Suppressor macrophage (primary cell): ENCODE measurements around the gene USP40.
"Not testable (repeated sequence)": the region's sequence is repeated elsewhere in the genome, so short reads cannot be mapped to it uniquely, and the experiment has no call there.

Experiments used
- DNase-seq, 4 experiments: peaks; one replicate each; pipeline ENCODE4 v3.0.0-alpha.2; 2020 to 2022
- total RNA-seq, 17 experiments: gene quantifications; one replicate each; lab custom pipeline; 2026; ENCODE audit warnings: mixed read lengths in 6 of 17, inconsistent platforms in 3 of 17; lab: John Stamatoyannopoulos, UW

The USP40 gene
- total RNA-seq: 16.8 to 60.7 (median 43.7) reads per million in 17 experiments

DNA sequence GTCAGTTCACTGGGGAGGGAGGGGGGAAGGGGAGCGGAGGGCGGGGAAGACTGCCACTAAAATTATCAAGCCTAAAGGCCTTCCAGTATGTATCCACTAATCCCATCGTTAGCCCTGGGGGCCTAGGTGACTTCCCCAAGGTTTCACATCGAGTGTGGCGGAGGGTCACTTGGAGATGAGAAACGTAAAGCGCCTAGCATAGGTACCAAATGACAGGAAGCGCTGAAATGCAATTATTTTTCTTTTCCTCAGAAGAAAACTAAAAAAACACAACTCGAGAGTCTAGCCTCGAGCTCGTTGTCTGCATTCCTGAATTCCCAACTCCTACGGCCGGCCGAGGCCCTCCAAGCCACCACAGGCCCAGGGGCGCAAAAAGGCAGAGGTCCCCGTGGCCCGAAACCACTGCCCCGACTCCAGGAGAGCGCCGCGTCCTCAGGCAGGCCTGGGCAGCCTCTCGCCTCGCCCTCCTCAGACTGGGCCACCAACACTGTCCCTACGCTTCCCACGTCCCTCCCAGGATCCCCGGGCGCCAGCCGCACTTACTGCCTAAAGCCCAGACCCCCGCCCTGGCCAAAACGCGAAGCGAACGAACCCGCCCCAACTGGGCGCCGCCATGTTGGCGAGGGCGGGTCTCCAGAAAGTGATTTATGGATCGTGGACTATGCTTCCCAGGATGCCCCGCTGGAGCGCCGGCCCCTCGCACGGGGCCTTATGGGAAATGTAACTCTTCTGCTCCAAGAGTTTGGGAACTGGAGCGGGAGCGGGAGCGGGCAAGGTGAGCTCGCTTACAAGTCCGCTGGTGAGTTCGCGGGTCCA lies at the start of gene USP40:
TSS of gene USP40 (minus strand) at position 642 of the 816 bp plus-strand sequence. CDS start 1,228 bp downstream, outside the sequence.
- DNase-seq: peak; percentile 83 to 91 (median 87)

DNA sequence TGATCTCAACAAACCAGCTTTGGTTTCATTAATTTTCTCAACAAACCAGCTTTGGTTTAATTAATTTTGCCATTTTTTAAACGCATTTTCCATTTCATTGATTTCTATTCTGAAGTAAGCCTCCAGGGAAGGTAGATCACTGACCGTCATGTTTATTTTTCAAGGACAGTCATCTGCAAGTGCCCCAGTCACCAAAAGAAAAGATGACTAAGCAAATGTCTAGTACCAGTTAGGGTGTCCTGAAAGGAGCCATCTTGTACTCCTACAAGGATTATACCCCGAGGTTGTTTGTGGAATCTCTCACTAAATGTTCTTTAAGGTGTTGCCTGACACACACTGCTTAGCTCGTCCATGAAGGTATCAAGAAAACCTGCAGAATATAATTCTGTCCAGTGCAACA lies 44.7 kb upstream of the USP40 start:
- no peak for DNase-seq

DNA sequence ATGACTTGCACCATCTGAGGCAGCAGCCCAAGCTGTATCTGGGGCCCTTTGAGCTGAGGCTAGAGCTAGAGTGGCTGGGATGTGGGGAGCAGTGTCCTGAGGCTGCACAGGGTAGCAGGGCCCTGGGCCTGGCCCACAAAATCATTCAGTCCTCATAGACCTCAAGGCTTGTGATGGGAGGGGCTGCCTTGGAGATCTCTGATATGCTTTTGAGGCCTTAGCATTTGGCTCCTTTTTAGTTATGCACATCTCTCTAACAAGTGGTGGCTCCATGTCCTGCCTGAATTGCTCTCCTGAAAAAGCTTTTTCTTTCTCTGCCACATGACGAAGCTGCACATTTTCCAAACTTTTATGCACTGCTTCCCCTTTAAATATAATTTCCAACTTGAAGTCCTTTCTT lies 39.1 kb upstream of the USP40 start:
- no peak for DNase-seq

DNA sequence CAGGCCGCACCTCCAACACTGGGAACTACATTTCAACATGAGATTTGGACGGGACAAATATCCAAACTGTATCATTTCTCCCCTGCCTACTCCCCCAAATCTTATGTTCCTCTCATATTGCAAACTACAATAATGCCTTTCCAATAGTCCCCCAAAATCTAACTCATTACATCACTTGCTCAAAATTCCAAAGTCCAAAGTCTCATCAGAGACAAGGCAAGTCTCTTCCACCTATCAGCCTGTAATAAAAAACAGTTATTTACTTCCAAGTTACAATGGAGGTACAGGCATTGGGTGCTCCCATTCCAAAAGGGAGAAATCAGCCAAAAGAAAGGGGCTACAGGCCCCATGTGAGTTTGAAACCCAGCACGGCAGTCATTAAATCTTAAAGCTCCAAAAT lies 38.2 kb upstream of the USP40 start:
- no peak for DNase-seq

DNA sequence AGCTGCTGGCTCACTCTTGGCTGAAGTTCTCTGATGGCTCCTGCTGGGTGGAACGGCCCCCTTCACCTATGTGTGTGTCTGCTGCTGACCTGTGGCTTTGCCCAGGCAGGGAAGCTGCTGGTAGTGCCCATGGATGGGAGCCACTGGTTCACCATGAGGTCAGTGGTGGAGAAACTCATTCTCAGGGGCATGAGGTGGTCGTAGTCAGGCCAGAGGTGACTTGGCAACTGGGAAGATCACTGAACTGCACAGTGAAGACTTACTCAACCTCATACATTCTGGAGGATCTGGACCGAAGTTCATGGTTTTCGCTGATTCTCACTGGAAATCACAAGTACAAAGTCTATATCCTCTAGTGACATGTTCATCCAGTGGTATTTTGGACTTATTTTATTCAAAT lies 36.9 kb upstream of the USP40 start:
- no peak for DNase-seq

DNA sequence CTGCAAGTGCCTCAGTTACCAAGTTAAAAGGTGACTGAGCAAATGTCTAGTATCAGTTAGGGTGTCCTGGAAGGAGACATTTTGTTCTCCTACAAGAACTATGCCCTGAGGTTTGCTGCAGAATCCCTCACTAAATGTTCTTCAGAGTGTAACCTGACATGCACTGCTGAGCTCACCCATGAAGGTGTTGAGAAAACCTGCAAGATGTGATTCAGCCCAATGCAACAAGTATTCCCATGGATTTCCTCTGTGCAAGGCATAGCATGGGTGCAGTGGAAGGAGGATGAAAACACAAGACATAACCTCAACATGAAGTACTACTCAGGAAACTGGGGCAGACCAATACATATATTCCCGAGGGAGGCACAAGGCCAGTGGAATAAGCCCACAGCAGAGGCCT lies 35.5 kb upstream of the USP40 start:
- DNase-seq: no peak

DNA sequence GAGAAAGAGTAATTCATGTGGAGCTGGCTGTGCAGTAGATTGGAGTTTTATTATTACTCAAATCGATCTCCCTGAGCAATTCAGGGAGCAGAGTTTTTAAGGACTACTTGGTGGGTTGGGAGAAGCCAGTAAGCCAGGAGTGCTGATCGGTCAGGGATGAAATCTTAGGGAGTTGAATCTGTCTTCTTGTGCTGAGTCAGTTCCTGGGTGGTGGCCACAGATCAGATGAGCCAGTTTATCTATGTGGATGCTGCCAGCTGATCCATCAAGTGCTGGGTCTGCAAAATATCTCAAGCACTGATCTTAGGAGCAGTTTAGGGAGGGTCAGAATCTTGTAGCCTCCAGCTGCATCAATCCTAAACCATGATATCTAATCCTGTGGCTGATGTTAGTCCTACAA lies 33.8 kb upstream of the USP40 start:
- DNase-seq: no peak

DNA sequence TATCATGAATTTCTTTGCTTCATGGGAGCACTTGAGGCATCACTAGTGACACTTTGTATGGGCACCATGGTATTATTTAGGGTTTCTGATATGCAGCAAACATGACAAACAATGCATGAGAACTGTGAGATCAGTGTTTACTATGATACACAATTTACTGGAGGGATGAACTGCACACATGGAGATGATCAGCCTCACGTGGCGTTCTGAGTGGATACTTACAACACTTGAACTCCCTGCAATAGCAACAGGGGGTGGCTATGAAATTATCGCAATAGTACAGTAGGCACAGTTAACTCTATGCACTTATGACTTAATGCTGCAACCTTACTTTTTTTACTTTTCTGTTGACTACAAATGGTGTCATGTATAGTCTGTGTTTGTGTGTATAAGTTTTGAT lies 32.4 kb upstream of the USP40 start:
- no peak for DNase-seq

DNA sequence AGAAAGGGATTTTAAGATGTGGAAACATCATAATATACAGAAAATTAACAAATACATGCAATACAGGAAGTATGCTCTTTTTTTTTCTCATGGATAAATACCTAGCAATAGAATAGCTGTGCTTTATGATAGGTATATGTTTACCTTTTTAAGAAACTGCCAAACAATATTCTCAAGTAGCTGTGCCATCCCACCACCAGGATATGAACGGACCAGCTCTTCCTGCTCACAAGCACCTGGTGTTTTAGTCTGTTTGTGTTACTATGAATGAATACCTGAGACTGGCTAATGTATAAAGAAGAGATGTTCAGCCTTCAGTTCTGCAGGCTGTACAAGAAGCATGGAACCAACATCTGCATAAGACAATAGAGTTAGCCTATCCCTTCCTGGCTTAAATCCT lies 30.9 kb upstream of the USP40 start:
- DNase-seq: no peak

GRCh38 chr2:233593201-233593600 lies 26.6 kb upstream of the USP40 start:
- DNase-seq: no peak

DNA sequence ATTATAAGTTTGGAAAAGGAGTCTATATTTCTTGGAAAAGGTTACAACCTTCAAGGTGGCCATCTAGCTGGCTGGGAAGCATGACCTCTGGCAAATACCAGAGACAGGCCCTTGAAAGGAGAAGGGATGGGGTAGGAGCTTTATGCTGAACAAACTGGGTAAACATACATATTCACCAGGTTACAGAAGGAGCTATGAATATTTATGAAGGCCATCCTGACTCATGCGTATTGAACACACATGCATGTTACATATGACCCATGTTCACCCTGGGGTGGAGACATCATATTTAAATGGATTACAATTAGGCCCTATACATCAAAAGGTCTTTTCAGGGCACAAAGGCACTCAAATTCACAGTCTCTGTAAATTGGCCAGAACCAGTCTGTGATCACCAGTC lies 26.1 kb upstream of the USP40 start:
- DNase-seq: not testable (repeated sequence)

DNA sequence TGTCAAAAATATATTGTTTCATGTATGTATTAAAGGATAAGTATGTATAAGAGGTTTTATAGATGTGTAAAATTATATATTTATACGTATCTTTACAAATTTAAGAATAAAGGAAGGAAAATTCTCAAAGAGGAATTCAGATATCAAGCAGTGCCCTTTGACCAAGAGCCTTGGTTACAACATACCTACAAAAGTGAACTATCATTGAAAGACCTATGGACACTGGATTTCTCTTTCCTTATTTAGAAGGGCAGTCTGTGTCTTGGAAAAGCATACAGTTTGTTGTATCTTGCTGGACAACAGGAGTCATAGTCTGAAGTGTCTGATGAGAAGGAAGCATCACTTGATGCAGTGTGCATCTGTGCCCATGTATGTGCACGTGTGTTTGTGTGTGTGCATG lies 21.8 kb upstream of the USP40 start:
- DNase-seq: no peak

GRCh38 chr2:233584210-233584609 lies 17.6 kb upstream of the USP40 start:
- DNase-seq: no peak

DNA sequence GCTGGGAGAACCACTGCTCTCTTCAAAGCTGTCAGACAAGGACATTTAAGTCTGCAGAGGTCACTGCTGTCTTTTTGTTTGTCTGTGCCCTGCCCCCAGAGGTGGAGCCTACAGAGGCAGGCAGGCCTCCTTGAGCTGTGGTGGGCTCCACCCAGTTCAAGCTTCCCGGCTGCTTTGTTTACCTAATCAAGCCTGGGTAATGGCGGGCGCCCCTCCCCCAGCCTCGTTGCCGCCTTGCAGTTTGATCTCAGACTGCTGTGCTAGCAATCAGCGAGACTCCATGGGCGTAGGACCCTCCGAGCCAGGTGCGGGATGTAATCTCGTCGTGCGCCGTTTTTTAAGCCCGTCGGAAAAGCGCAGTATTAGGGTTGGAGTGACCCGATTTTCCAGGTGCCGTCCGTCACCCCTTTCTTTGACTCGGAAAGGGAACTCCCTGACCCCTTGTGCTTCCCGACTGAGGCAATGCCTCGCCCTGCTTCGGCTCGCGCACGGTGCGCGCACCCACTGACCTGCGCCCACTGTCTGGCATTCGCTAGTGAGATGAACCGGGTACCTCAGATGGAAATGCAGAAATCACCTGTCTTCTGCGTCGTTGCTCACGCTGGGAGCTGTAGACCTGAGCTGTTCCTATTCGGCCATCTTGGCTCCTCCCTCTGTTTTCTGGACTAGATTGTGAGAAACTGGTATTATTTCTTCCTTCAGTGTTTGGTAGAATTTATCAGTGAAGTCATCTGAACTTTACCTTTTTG lies 16.8 kb upstream of the USP40 start:
- not testable (repeated sequence) for DNase-seq

- peak in 2 of 4 experiments; percentile 7 to 10 for DNase-seq
Measured at GRCh38 chr2:233577341-233577740, 10.8 kb upstream of the USP40 start.

DNA sequence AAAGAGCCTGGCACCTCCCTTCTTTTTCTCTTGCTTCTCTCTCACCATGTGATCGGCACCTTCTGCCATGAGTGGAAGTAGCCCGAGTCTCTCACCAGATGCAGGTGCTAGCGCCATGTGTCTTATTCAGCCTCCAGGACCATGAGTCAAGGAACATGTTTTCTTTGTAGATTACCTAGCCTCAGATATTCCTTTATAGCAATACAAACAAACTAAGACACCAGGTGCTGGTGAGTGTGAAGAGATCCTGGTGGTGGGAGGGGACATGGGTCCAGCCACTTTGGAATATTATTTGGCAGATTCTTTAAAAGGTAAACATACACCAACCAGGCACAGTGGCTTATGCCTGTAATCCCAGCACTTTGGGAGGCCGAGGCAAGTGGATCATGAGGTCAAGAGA lies 5.9 kb upstream of the USP40 start:
- no peak for DNase-seq

GRCh38 chr2:233571462-233571861 lies 4.9 kb upstream of the USP40 start:
- no peak for DNase-seq

DNA sequence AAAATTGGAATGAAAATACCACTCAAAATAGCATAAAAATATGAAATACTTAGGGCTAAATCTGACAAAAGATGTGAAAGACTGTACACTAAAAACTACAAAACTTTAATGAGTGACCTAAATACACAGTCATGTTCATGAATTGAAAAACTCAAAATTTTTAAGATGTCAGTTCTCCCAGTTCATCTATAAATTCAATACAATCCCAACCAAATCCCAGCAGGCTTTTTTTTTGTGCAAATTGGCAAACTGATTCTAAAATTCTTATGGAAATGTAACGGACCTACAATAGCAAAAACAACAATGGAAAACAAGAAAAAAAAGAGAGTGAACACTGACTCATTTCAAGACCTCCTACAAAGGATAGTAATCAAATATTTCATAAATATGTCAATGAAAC lies 4.4 kb upstream of the USP40 start:
- DNase-seq: no peak

- peak in 1 of 4 experiments; percentile 3 for DNase-seq
Measured at GRCh38 chr2:233565685-233566140, 869 bp downstream of the USP40 start.

DNA sequence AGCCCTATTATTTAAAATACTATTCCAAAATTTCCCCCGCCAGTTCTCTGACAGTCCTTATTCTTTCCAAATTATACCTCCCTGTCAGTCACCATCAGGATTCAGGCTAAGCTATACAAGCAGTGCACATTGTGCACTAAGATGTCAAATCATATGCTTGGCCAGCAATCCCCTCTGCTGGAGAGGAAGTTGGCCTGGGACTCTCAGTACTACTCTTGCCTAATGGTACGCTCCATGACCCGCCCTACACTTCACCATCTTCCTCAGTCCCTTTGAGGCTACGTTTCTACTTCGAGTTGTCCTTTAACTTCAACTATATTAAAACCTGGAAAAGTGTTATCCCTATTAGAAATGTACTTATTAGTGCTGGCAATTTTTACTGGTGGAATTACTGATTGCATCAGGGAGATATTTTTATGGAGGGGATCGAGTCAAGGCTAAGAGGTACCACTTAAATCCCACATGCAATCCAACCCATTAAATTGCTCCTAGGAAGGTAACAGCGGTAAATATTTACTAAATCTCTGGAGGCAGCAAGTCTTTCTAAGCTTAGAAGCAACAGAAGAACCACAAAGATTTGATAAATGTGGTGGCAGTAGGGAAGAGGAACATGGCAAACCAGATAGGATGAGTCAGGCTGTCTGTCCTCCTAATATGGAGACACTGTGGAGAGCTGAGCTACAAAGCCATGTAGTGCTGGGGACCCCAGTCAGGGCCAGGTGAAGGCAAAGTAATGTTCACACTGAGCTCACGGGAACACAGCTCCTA lies 2.7 kb downstream of the USP40 start:
- peak; percentile 52 to 80 (median 73) for DNase-seq

DNA sequence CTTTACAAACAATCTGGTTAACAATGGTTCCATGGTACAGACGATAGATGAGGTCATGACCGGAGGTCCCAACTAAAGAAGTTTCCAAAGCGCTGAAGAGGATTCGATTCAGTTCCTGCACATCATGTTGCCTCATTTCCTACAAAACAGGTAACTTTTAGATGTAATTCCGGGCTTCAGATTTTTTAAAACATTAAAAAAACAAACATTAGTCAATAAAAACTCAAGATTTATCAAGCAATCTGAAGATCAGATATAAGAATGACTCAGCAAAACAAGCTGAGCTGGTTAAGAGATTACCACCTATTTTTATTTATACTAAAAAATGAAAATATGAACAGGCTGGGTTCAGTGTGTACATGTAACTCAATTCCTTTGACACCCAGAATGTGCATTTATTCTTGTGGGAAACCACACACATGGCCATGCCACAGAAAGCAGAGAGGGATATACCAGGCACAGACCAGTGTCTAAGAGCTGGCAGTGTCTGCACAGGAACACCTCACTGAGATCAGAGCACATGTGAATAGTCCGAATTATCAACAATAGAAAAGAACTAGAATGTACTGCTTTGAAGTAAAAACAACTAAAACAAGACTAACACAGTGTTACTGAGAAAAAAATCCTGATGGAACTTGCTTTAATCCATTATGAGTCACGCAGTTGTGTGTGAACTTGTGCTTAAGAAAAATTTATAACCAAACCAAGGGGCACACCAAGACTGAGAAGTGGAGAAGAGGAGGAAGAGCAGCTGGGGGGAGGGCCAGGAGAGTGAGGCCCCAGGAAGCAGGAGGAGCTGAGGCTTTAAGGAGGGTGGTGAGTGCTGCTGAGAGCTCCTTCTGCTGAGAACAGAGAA lies 9.5 kb downstream of the USP40 start:
- DNase-seq: peak in 2 of 4 experiments; percentile 36 to 39

DNA sequence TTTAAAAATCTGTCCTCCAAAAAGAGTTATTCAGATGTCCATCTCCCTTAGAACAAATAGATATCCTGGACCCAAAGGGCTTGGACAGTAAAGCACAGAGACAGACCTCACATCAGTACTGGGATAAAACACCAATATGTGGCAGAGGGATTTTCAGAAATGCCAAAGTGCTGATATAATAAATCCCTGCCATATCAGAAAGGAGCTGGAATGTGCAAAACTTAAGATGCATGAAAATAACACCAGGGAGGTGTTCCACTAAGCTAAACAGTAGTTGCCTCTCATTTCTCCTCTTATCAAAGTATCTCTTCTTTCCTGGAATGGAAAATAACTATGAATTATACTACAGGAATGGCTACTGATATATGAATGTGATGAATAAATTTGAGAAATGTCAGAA lies 13.2 kb downstream of the USP40 start:
- DNase-seq: no peak
